PC-3 (cell line): ENCODE data around the gene TMEM176A. TPM values are rescaled to one million over a fixed set of nuclear protein-coding genes. Genes with fewer than 3 reads are reported as not detected.

Experiments used
- ATAC-seq: fragments of 200-7000 bp; cut with Tn5 transposase; 2 replicates; pipeline ENCODE4 v1.9.1; 2020; ENCODE audit warnings: mild to moderate bottlenecking, moderate library complexity
- BruUV-seq: library from RNA; stranded (reverse); fragments of 400-500 nt; replicated peaks from 2 replicates; lab custom pipeline; 2021; lab: Mats Ljungman, UMichigan
- CTCF ChIA-PET: fragments of 300-600 bp; sonication (Branson Sonifier 250); formaldehyde crosslinking; loops from one replicate; lab custom pipeline; 2022; ENCODE audit warnings: antibody characterized with exemption; lab: Charles Lee
- POLR2A ChIA-PET: fragments of 300-600 bp; sonication (Branson Sonifier 250); formaldehyde crosslinking; loops from one replicate; lab custom pipeline; 2022; ENCODE audit warnings: antibody characterized with exemption; ENCODE audit not compliant: unreplicated experiment; lab: Charles Lee
- DNase-seq: peaks from one replicate; pipeline ENCODE4 v3.0.0-alpha.2; 2015
- H2AFZ ChIP-seq: fragments of 300-600 bp; sonication (generic); 2 replicates; pipeline ENCODE4 v1.6.0; 2016; ENCODE audit warnings: antibody characterized with exemption, low read length
- H3F3A ChIP-seq: fragments of 300-600 bp; sonication (generic); one replicate; pipeline ENCODE4 v1.6.0; 2017; ENCODE audit warnings: antibody characterized with exemption, low read length, control low read depth, mild to moderate bottlenecking; ENCODE audit not compliant: unreplicated experiment
- H3K27ac ChIP-seq: fragments of 300-600 bp; sonication (generic); 2 replicates; pipeline ENCODE4 v1.5.1; 2016; ENCODE audit warnings: mild to moderate bottlenecking, low read length
- H3K27me3 ChIP-seq: fragments of 300-600 bp; sonication (generic); 2 replicates; pipeline ENCODE4 v1.6.1; 2016; ENCODE audit warnings: low read length, mixed read lengths
- H3K36me3 ChIP-seq: fragments of 300-600 bp; sonication (generic); 2 replicates; pipeline ENCODE4 v1.6.1; 2016; ENCODE audit warnings: low read depth, mixed run types, low read length, mixed read lengths
- H3K4me1 ChIP-seq: fragments of 300-600 bp; sonication (generic); 2 replicates; pipeline ENCODE4 v1.5.1; 2016; ENCODE audit warnings: low read length; ENCODE audit not compliant: insufficient read depth
- H3K4me2 ChIP-seq: fragments of 300-600 bp; sonication (generic); 2 replicates; pipeline ENCODE4 v1.6.0; 2016; ENCODE audit warnings: low read length
- H3K4me3 ChIP-seq: fragments of 300-600 bp; sonication (generic); 2 replicates; pipeline ENCODE4 v1.5.1; 2016; ENCODE audit warnings: mild to moderate bottlenecking, low read length, mixed read lengths
- H3K79me2 ChIP-seq: fragments of 300-600 bp; sonication (generic); 2 replicates; pipeline ENCODE4 v1.6.1; 2017; ENCODE audit warnings: low read length, mixed read lengths
- H3K9ac ChIP-seq: fragments of 300-600 bp; sonication (generic); 2 replicates; pipeline ENCODE4 v1.6.0; 2016; ENCODE audit warnings: mild to moderate bottlenecking, low read length
- H3K9me2 ChIP-seq: fragments of 300-600 bp; sonication (generic); replicated peaks from 2 replicates; pipeline ENCODE4 v1.6.1; 2016; ENCODE audit warnings: mixed run types, low read length, mixed read lengths
- H3K9me3 ChIP-seq: fragments of 300-600 bp; sonication (generic); 2 replicates; pipeline ENCODE4 v1.6.1; 2016; ENCODE audit warnings: low read length, mixed read lengths
- H4K20me1 ChIP-seq: fragments of 300-600 bp; sonication (generic); 2 replicates; pipeline ENCODE4 v1.6.1; 2016; ENCODE audit warnings: low read length, mixed read lengths
- EZH2 ChIP-seq: fragments of 300-600 bp; sonication (generic); IDR thresholded peaks from one replicate; pipeline ENCODE4 v1.6.1; 2017; ENCODE audit warnings: antibody characterized with exemption, mild to moderate bottlenecking, low read length; ENCODE audit not compliant: unreplicated experiment
- EZH2phosphoT487 ChIP-seq: fragments of 300-600 bp; sonication (generic); IDR thresholded peaks from 2 replicates; pipeline ENCODE4 v1.6.1; 2018; ENCODE audit warnings: mild to moderate bottlenecking, antibody characterized with exemption, low read length, borderline replicate concordance
- intact Hi-C: fragments of 100-400 bp; cut with micrococcal nuclease; formaldehyde crosslinking; loops from 2 replicates; pipeline ENCODE4 v1.9.0; 2023
- total RNA-seq: library from RNA; depleted of rRNA; stranded (reverse); fragments of >200 nt; gene quantifications from 2 replicates; pipeline ENCODE4 v1.2.3, GENCODE V29; 2014
- TF ChIP-seq, protein P1 (sequence below): fragments of 300-600 bp; sonication (generic); conservative IDR thresholded peaks from 2 replicates; pipeline ENCODE4 v1.5.1; 2017; ENCODE audit warnings: antibody characterized with exemption, low read depth, mild to moderate bottlenecking, low read length

The TMEM176A gene
- total RNA-seq, 1 experiment from 2014 or later = not detected

DNA sequence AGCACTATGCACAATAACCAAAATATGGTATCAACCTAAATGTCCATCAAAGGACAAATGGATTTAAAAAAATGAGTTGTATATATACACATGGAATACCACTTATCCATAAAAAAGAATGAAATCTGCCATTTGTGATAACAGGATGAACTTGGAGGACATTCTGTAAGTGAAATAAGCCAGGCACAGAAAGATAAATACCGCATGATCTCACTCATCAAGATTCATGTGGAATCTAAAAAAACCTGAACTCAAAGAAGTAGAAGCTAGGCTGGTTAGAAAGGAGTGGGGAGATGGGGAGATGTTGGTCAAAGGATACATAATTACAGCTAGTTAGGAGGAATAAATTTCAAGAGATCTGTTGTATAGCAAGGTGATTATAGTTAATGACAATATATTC, 34.5 kb downstream of the TMEM176A start:
- Histone ChIP-seq H3K79me2 (no peaks in the 10 kb centered on the region), H2AFZ (no peak overlapping the region), H3K9ac (no peak overlapping the region), H3K4me3 (no peak overlapping the region), H3K4me2 (no peak overlapping the region), H3K27me3 (peaks cover 15% of the 10 kb centered on the region; the same call in 1 of the 2 replicates), H3K36me3 (no peaks in the 10 kb centered on the region), H3K9me2 (no peaks in the 10 kb centered on the region), H3K4me1 (no peaks in the 10 kb centered on the region), H3K27ac (no peak overlapping the region), H4K20me1 (no peaks in the 10 kb centered on the region), H3F3A (no peaks in the 10 kb centered on the region), H3K9me3 (no peaks in the 10 kb centered on the region)
- CTCF ChIA-PET = no interaction called here
- DNase-seq (no peak), ATAC-seq (no peak)
- intact Hi-C loops = no loop called here
- POLR2A ChIA-PET = no interaction called here
- BruUV-seq = no TSS peak
- TF ChIP-seq EZH2 = no peak
- TF ChIP-seq EZH2phosphoT487 = no peak
- TF ChIP-seq, protein P1, sequence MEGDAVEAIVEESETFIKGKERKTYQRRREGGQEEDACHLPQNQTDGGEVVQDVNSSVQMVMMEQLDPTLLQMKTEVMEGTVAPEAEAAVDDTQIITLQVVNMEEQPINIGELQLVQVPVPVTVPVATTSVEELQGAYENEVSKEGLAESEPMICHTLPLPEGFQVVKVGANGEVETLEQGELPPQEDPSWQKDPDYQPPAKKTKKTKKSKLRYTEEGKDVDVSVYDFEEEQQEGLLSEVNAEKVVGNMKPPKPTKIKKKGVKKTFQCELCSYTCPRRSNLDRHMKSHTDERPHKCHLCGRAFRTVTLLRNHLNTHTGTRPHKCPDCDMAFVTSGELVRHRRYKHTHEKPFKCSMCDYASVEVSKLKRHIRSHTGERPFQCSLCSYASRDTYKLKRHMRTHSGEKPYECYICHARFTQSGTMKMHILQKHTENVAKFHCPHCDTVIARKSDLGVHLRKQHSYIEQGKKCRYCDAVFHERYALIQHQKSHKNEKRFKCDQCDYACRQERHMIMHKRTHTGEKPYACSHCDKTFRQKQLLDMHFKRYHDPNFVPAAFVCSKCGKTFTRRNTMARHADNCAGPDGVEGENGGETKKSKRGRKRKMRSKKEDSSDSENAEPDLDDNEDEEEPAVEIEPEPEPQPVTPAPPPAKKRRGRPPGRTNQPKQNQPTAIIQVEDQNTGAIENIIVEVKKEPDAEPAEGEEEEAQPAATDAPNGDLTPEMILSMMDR = no peak

DNA sequence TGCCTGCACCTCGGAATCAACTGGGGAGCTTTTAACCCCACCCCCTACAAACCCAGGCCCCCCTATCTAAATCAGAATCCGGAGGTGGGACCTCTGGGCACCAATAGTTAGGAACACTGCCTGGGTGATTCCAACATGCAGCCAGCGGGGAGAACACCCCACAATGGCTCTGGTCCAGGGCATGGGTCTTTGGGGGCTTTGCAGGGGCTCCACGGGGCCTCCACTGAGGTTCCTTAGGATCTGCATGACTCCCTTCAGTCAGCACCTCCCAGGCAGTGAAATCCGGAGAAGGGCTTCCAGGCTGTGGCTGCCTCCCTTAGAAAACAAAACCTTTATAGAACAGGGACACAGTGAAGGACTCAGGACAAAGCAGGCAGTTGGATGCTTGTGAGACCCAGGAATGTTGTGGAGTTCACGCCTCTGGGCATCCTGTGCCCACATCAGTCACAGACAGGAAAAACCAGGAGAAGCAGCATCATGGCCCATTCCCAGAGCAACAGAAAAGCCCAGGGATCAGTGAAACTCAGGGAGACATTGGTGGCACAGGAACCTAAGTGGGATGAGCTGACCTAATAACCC, 35.2 kb downstream of the TMEM176A start:
- no peaks in the 10 kb centered on the region for H3K9me3 ChIP-seq
- no peak overlapping the region for H3K27ac ChIP-seq
- H3K36me3 ChIP-seq = no peaks in the 10 kb centered on the region
- H3F3A ChIP-seq = no peaks in the 10 kb centered on the region
- H3K27me3 ChIP-seq = peaks cover 23% of the 10 kb centered on the region
- H3K4me3 ChIP-seq = no peak overlapping the region
- no peaks in the 10 kb centered on the region for H3K79me2 ChIP-seq
- ChIA-PET POLR2A (no interaction called here), CTCF (no interaction called here)
- H3K4me2 ChIP-seq = no peak overlapping the region
- intact Hi-C loops = no loop called here
- H3K4me1 ChIP-seq = no peaks in the 10 kb centered on the region
- H2AFZ ChIP-seq = no peak overlapping the region
- no peaks in the 10 kb centered on the region for H3K9me2 ChIP-seq
- no peaks in the 10 kb centered on the region for H4K20me1 ChIP-seq
- BruUV-seq = no TSS peak
- ATAC-seq (no peak), DNase-seq (no peak)
- TF ChIP-seq EZH2phosphoT487 (no peak), EZH2 (no peak)
- TF ChIP-seq, protein P1 = no peak
- no peak overlapping the region for H3K9ac ChIP-seq

GRCh38 chr7:150838965-150839650, 38.5 kb downstream of the TMEM176A start:
- CTCF ChIA-PET = no interaction called here
- intact Hi-C loops = no loop called here
- no peak for DNase-seq
- Histone ChIP-seq H3K9me3 (no peaks in the 10 kb centered on the region), H3K36me3 (no peaks in the 10 kb centered on the region), H3K27me3 (peaks cover 36% of the 10 kb centered on the region), H3K9me2 (no peaks in the 10 kb centered on the region), H3K4me2 (no peak overlapping the region), H4K20me1 (no peaks in the 10 kb centered on the region), H3K4me3 (no peak overlapping the region), H3K4me1 (no peaks in the 10 kb centered on the region), H3K79me2 (no peaks in the 10 kb centered on the region), H2AFZ (no peak overlapping the region), H3F3A (no peaks in the 10 kb centered on the region), H3K9ac (no peak overlapping the region), H3K27ac (no peak overlapping the region)
- no TSS peak for BruUV-seq
- TF ChIP-seq EZH2phosphoT487 (no peak), EZH2 (no peak)
- TF ChIP-seq, protein P1 = no peak
- no peak for ATAC-seq
- POLR2A ChIA-PET = no interaction called here
